GM12875 (cell line): ENCODE results near the gene TNF.

Source experiments
- H3K4me3 ChIP-seq: one replicate; pipeline ENCODE4 v1.5.1; 2011; ENCODE audit warnings: low read depth, low read length, control low read depth
- CTCF ChIP-seq: IDR thresholded peaks from 2 replicates; pipeline ENCODE4 v1.5.1; 2011; ENCODE audit warnings: low read depth, mild to moderate bottlenecking, control low read depth, inconsistent platforms, low read length, moderate library complexity, borderline replicate concordance; ENCODE audit not compliant: insufficient read depth

The TNF gene

GRCh38 chr6:31614684-31615578, 39.6 kb downstream of the TNF start, which contains the start of gene AIF1:
AIF1 (plus strand) TSS chr6:31615234; CDS start chr6:31615330, 96 bp downstream.
- TF ChIP-seq CTCF: no peak
- peak within 1 kb of the TSS; percentile 34 for H3K4me3 ChIP-seq

- peak overlapping the region; percentile 34 for H3K4me3 ChIP-seq
- no peak for TF ChIP-seq CTCF
These were observed 40.4 kb downstream of the TNF start for GRCh38 chr6:31615748-31616147.

GRCh38 chr6:31617010-31617409, 41.6 kb downstream of the TNF start:
- TF ChIP-seq CTCF: no peak
- H3K4me3 ChIP-seq: no peak overlapping the region

GRCh38 chr6:31619805-31620585, 44.6 kb downstream of the TNF start:
- no peak for TF ChIP-seq CTCF

GRCh38 chr6:31620586-31621319, 45.4 kb downstream of the TNF start, which contains the start of gene PRRC2A:
PRRC2A (plus strand) TSS chr6:31620715; CDS start chr6:31622790, 2,075 bp downstream.
- no peak for TF ChIP-seq CTCF
- peak within 1 kb of the TSS; percentile 69 for H3K4me3 ChIP-seq

More at GRCh38 chr6:31619805-31620585, 44.6 kb downstream of the TNF start:
- H3K4me3 ChIP-seq: peak overlapping the region; percentile 58

- no peak for TF ChIP-seq CTCF
- H3K4me3 ChIP-seq: peak overlapping the region; percentile 69
These were observed 46.1 kb downstream of the TNF start for GRCh38 chr6:31621320-31621939.
